Upper lobe of left lung (tissue), 6 donors: ENCODE results near the gene ECE1. TPM values are rescaled to one million over a fixed set of nuclear protein-coding genes. Genes with fewer than 3 reads are reported as not detected.
"Not testable (repeated sequence)": the region's sequence is repeated elsewhere in the genome, so short reads cannot be mapped to it uniquely, and the experiment has no call there.

Source experiments
- ATAC-seq, 2 donors: fragments of 200-7000 bp; cut with Tn5 transposase; one replicate each; pipeline ENCODE4 v1.9.1; 2022; ENCODE audit warnings: mild to moderate bottlenecking in 2 of 2, moderate library complexity in 2 of 2; ENCODE audit not compliant: low FRiP score in 2 of 2
- DNase-seq, 2 donors: peaks; one replicate each; pipeline ENCODE4 v3.0.0-alpha.2; 2019 to 2020
- H3K27ac ChIP-seq, 4 donors: fragments of 200-600 bp; sonication (generic); one replicate each; pipeline ENCODE4 v1.5.1; 2016 to 2019
- H3K27me3 ChIP-seq, 4 donors: fragments of 200-600 bp; sonication (generic); one replicate each; pipeline ENCODE4 v1.5.1; 2017 to 2019
- H3K36me3 ChIP-seq, 4 donors: fragments of 200-600 bp; sonication (generic); one replicate each; pipeline ENCODE4 v1.5.1; 2016 to 2019
- H3K4me1 ChIP-seq, 4 donors: fragments of 200-600 bp; sonication (generic); one replicate each; pipeline ENCODE4 v1.5.1; 2018 to 2019
- H3K4me3 ChIP-seq, 4 donors: fragments of 200-600 bp; sonication (generic); one replicate each; pipeline ENCODE4 v1.5.1; 2017 to 2019; ENCODE audit warnings: mild to moderate bottlenecking in 2 of 4, moderate library complexity in 1 of 4
- H3K9me3 ChIP-seq, 4 donors: fragments of 200-600 bp; sonication (generic); one replicate each; pipeline ENCODE4 v1.5.1; 2018 to 2019
- CTCF ChIP-seq, 6 experiments: fragments of 450-650 bp in 4 of 6; fragments of 200-600 bp in 2 of 6; sonication (generic) in 2 of 6; IDR thresholded peaks; one replicate each; pipeline ENCODE4 v1.5.1; 2016 to 2019; ENCODE audit warnings: antibody characterized with exemption in 6 of 6
- EP300 ChIP-seq, 4 donors: sonication (generic); formaldehyde crosslinking; IDR thresholded peaks; one replicate each; pipeline ENCODE4 v1.5.1; 2017; ENCODE audit warnings: antibody characterized with exemption in 4 of 4, control low read depth in 2 of 4
- POLR2A ChIP-seq, 4 donors: fragments of 450-650 bp; IDR thresholded peaks; one replicate each; pipeline ENCODE4 v1.5.1; 2016 to 2017; ENCODE audit warnings: antibody characterized with exemption in 4 of 4, mild to moderate bottlenecking in 2 of 4
- POLR2AphosphoS5 ChIP-seq, 2 donors: sonication (generic); formaldehyde crosslinking; IDR thresholded peaks; one replicate each; pipeline ENCODE4 v1.5.1; 2017; ENCODE audit warnings: antibody characterized with exemption in 2 of 2
- WGBS, 2 donors: methylation state at CpG; one replicate each; pipeline ENCODE4 v1.1.5; 2017 to 2018; 5-methylcytosine and 5-hydroxymethylcytosine counted together
- total RNA-seq, 6 donors: library from RNA; depleted of rRNA in 4 of 6; stranded (reverse); fragments of >200 nt in 4 of 6; gene quantifications; one replicate each; pipeline versions ENCODE4 v1.1.0 to v1.2.1, GENCODE V29; 2016 to 2021
- donor health status: DM: no; HTN: no; CAD: no; lungs with moderate emphysema.
- donor health status: DM: no; HTN: yes; CAD: no; lungs with severe emphysema.

ECE1 gene
- total RNA-seq, 6 donors from 2014 or later: 55.8 to 120 (median 74.8) TPM

- no peak overlapping the region for H3K27ac ChIP-seq
- peaks cover 0 to 4% (median 0%) of the 10 kb centered on the region in 4 donors for H3K4me1 ChIP-seq
- no peak for DNase-seq
- no peak overlapping the region for H3K4me3 ChIP-seq
- H3K36me3 ChIP-seq: no peaks in the 10 kb centered on the region
- ATAC-seq: peak in 1 of 2 donors; percentile 66
- H3K27me3 ChIP-seq: no peaks in the 10 kb centered on the region
- WGBS, 2 donors: 79 to 87% methylated on average over 7 of the region's 7 CpGs
- TF ChIP-seq POLR2AphosphoS5 (IDR thresholded peaks at IDR 0.05) (no peak), POLR2A (IDR thresholded peaks at IDR 0.05) (no peak), EP300 (IDR thresholded peaks at IDR 0.05) (no peak), CTCF (IDR thresholded peaks at IDR 0.05) (no peak)
- H3K9me3 ChIP-seq: no peaks in the 10 kb centered on the region
Measured at GRCh38 chr1:21182181-21182731, 108.0 kb downstream of the ECE1 start.

- not testable (repeated sequence) for H3K9me3 ChIP-seq, ATAC-seq, H3K36me3 ChIP-seq, H3K27me3 ChIP-seq, DNase-seq, H3K4me3 ChIP-seq, H3K27ac ChIP-seq
- WGBS, 2 donors: 94 to 97% methylated on average over 16 of the region's 16 CpGs
- H3K4me1 ChIP-seq: peaks cover 10 to 27% (median 15%) of the 10 kb centered on the region in 4 donors
Measured at GRCh38 chr1:21178271-21178670, 112.0 kb downstream of the ECE1 start.

- H3K27ac ChIP-seq: peak within 1 kb of the TSS; percentile 94 to 98 (median 95)
- H3K4me1 ChIP-seq: peaks cover 10 to 28% (median 15%) of the 10 kb centered on the region in 4 donors
- DNase-seq (peak; percentile 97 to 98), ATAC-seq (peak; percentile 98 to 99)
- peak within 1 kb of the TSS; percentile 71 to 95 (median 87) for H3K4me3 ChIP-seq
- H3K9me3 ChIP-seq: no peaks in the 10 kb centered on the region
- no peaks in the 10 kb centered on the region for H3K27me3 ChIP-seq
- 4% methylated on average over 14 to 50 of the region's 90 CpGs for whole genome bisulfite sequencing, 2 donors
- peak; percentile 79 to 81 for TF ChIP-seq POLR2AphosphoS5 (IDR thresholded peaks at IDR 0.05)
- peak in 2 of 6 experiments; percentile 5 to 26 for TF ChIP-seq CTCF (IDR thresholded peaks at IDR 0.05)
- no peak for TF ChIP-seq EP300 (IDR thresholded peaks at IDR 0.05)
- peak in 3 of 4 donors; percentile 56 to 82 (median 60) for TF ChIP-seq POLR2A (IDR thresholded peaks at IDR 0.05)
- no peaks in the 10 kb centered on the region for H3K36me3 ChIP-seq
Measured at GRCh38 chr1:21176586-21177555, 113.4 kb downstream of the ECE1 start, which contains the start of gene EIF4G3. Gene EIF4G3 (minus strand): TSS chr1:21176897. CDS start chr1:21002742, 174,155 bp downstream.

- Histone ChIP-seq H3K4me1 (peaks cover 14 to 28% (median 15%) of the 10 kb centered on the region in 4 donors), H3K9me3 (no peaks in the 10 kb centered on the region), H3K27ac (peak overlapping the region; percentile 94 to 98 (median 95)), H3K36me3 (no peaks in the 10 kb centered on the region), H3K4me3 (peak overlapping the region; percentile 71 to 95 (median 87)), H3K27me3 (no peaks in the 10 kb centered on the region)
- 0% methylated on average over 6 to 42 of the region's 69 CpGs for WGBS, 2 donors
- DNase-seq (peak; percentile 38 to 92), ATAC-seq (peak; percentile 7 to 11)
- TF ChIP-seq POLR2AphosphoS5 (IDR thresholded peaks at IDR 0.05) (peak in 1 of 2 donors; percentile 1), POLR2A (IDR thresholded peaks at IDR 0.05) (no peak), EP300 (IDR thresholded peaks at IDR 0.05) (no peak), CTCF (IDR thresholded peaks at IDR 0.05) (peak in 2 of 6 experiments; percentile 10 to 30)
Measured at GRCh38 chr1:21175670-21176581, 114.3 kb downstream of the ECE1 start.
